Measurements from ENCODE around the gene LTA4H.

Gene LTA4H

DNA sequence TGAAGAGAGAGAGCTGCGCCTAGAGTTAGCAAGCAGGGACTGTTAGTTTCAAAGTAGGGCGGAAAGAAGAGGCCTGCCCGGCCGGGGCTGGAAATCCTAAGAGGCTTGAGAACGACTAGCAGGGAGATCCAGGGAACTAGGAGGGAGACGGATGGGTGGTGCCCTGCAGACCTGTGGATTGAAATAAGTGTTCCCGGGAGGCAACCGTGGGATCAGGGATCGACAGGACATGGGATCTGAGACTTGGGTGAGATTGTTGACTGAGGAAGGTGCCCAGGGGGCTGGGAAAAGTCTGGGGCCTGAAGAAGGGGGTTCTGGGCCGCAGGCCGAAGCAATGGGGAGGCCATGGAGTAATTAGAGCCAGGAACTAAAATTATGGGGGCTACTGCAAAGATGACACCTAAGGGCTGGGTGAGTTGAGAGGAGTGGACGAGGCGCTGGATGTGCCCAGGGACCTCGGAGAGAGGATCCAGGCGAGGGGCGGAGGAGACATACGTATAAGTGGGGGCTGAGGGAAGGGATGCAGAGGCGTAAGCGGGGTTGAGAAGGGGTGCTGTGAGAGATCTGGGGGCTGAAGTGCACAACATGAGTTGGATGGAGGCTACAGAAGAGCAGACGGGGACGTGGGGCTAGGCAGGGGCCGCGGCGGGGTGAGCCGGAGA lies 635 bp downstream of the LTA4H start:
- H3K9me3 Mint-ChIP-seq = no peaks in the 10 kb centered on the region
- TF ChIP-seq, protein P1, sequence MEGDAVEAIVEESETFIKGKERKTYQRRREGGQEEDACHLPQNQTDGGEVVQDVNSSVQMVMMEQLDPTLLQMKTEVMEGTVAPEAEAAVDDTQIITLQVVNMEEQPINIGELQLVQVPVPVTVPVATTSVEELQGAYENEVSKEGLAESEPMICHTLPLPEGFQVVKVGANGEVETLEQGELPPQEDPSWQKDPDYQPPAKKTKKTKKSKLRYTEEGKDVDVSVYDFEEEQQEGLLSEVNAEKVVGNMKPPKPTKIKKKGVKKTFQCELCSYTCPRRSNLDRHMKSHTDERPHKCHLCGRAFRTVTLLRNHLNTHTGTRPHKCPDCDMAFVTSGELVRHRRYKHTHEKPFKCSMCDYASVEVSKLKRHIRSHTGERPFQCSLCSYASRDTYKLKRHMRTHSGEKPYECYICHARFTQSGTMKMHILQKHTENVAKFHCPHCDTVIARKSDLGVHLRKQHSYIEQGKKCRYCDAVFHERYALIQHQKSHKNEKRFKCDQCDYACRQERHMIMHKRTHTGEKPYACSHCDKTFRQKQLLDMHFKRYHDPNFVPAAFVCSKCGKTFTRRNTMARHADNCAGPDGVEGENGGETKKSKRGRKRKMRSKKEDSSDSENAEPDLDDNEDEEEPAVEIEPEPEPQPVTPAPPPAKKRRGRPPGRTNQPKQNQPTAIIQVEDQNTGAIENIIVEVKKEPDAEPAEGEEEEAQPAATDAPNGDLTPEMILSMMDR (IDR thresholded peaks at IDR 0.05; ENCODE audit: unreplicated experiment in 3 of 3) = no peak
- H3K4me1 Mint-ChIP-seq = peaks cover 5% of the 10 kb centered on the region
- H3K4me3 Mint-ChIP-seq = no peak overlapping the region
- no peaks in the 10 kb centered on the region for H3K36me3 Mint-ChIP-seq (ENCODE audit: low read depth)
- H3K27me3 Mint-ChIP-seq (ENCODE audit: low read depth) = no peaks in the 10 kb centered on the region
- H3K27ac Mint-ChIP-seq = no peak overlapping the region

DNA sequence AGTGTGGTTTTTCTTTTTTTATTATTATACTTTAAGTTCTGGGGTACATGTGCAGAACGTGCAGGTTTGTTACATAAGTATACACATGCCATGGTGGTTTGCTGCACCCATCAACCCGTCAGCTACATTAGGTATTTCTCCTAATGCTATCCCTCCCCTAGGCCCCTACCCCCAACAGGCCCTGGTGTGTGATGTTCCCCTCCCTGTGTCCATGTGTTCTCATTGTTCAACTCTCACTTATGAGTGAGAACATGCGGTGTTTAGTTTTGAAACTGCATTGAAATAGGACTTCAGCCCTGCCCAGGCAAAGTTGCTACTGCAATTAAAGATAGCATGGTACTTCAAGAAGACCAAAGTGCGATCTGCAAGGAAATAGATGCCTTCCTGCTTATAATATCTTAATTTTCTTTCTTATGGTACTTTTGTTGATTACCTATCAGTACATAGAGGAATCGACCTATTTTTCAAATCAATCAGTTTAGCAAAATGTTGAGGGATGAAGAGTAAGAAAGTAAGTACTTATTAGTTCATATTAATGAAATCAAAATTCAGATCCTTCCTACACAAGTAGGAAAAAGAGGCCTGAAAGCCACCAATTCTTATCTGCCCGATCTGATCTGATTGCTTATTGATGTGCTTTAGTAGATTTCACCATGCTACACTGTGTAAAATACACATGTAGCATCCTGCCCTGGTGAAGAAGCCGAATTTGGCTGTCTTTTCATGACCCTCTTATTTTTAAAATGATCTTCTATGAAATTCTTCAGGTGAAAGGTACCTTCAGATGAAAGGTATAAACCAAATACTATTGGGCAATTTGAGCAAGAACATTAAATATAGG lies 1.6 kb downstream of the LTA4H start:
- TF ChIP-seq, protein P1 (IDR thresholded peaks at IDR 0.05; ENCODE audit: unreplicated experiment in 3 of 3) = no peak
- Mint-ChIP-seq H3K9me3 (no peaks in the 10 kb centered on the region), H3K4me3 (peak overlapping the region in 1 of 3 experiments; percentile 69), H3K36me3 (ENCODE audit: low read depth) (no peaks in the 10 kb centered on the region), H3K4me1 (peaks cover 5% of the 10 kb centered on the region), H3K27ac (peak overlapping the region in 1 of 3 experiments; percentile 59), H3K27me3 (ENCODE audit: low read depth) (no peaks in the 10 kb centered on the region)

- H3K4me1 Mint-ChIP-seq = peaks cover 5% of the 10 kb centered on the region
- H3K9me3 Mint-ChIP-seq = no peaks in the 10 kb centered on the region
- no peak overlapping the region for H3K27ac Mint-ChIP-seq
- H3K4me3 Mint-ChIP-seq = no peak overlapping the region
- H3K36me3 Mint-ChIP-seq (ENCODE audit: low read depth) = peaks cover 14% of the 10 kb centered on the region
- TF ChIP-seq, protein P1 (IDR thresholded peaks at IDR 0.05; ENCODE audit: unreplicated experiment in 3 of 3) = no peak
- H3K27me3 Mint-ChIP-seq (ENCODE audit: low read depth) = no peaks in the 10 kb centered on the region
Observed at GRCh38 chr12:96029826-96030225, 5.6 kb downstream of the LTA4H start.

GRCh38 chr12:96028538-96028937 lies 6.8 kb downstream of the LTA4H start:
- Mint-ChIP-seq H3K4me3 (no peak overlapping the region), H3K27ac (no peak overlapping the region), H3K36me3 (ENCODE audit: low read depth) (peaks cover 18% of the 10 kb centered on the region), H3K4me1 (peaks cover 5% of the 10 kb centered on the region), H3K9me3 (no peaks in the 10 kb centered on the region), H3K27me3 (ENCODE audit: low read depth) (no peaks in the 10 kb centered on the region)
- TF ChIP-seq, protein P1 (IDR thresholded peaks at IDR 0.05; ENCODE audit: unreplicated experiment in 3 of 3) = no peak

- H3K4me1 Mint-ChIP-seq = no peaks in the 10 kb centered on the region
- H3K27me3 Mint-ChIP-seq (ENCODE audit: low read depth) = no peaks in the 10 kb centered on the region
- TF ChIP-seq, protein P1 (IDR thresholded peaks at IDR 0.05; ENCODE audit: unreplicated experiment in 3 of 3) = no peak
- H3K36me3 Mint-ChIP-seq (ENCODE audit: low read depth) = peaks cover 34% of the 10 kb centered on the region
- no peak overlapping the region for H3K27ac Mint-ChIP-seq
- no peak overlapping the region for H3K4me3 Mint-ChIP-seq
- no peaks in the 10 kb centered on the region for H3K9me3 Mint-ChIP-seq
Observed at GRCh38 chr12:96026331-96026730, 9.1 kb downstream of the LTA4H start.

Measured in nephron (organoid).